HepG2 (cell line): ENCODE measurements around the gene KCTD21. TPM values are rescaled to one million over a fixed set of nuclear protein-coding genes. Genes with fewer than 3 reads are reported as not detected.

Experiments
- MATR3 ChIP-seq: sonication (generic); formaldehyde crosslinking; IDR thresholded peaks from 2 replicates; pipeline ENCODE4 v1.4.0; 2020; ENCODE audit warnings: missing genetic modification reagents
- PHB2 ChIP-seq: fragments of 450-650 bp; IDR thresholded peaks from 2 replicates; pipeline ENCODE4 v1.6.1; 2018; ENCODE audit not compliant: partially characterized antibody
- PTBP1 ChIP-seq: fragments of 200-400 bp; formaldehyde crosslinking; IDR thresholded peaks from 2 replicates; pipeline ENCODE4 v1.6.1; 2018; ENCODE audit warnings: low read length, low read depth; ENCODE audit not compliant: poor library complexity, severe bottlenecking
- TRIM24 ChIP-seq: sonication (generic); formaldehyde crosslinking; IDR thresholded peaks from 2 replicates; pipeline ENCODE4 v1.8.0; 2022; ENCODE audit warnings: mild to moderate bottlenecking, missing genetic modification reagents
- ZNF3 ChIP-seq: IDR thresholded peaks from 2 replicates; pipeline ENCODE4 v1.7.0; 2017; ENCODE audit warnings: inconsistent platforms
- ZNF720 ChIP-seq: sonication (generic); formaldehyde crosslinking; IDR thresholded peaks from 2 replicates; pipeline ENCODE4 v1.4.0; 2020; ENCODE audit warnings: missing genetic modification reagents
- polyA plus RNA-seq, 8 experiments: library from polyadenylated mRNA; depleted of rRNA in 3 of 8; stranded (reverse) in 7 of 8; unstranded in 1 of 8; fragments of >200 nt; fragmentation: Illumina TruSeq in 4 of 8; extraction: Trizol in 4 of 8; gene quantifications; 2 replicates each; pipeline versions ENCODE4 v1.2.1 to v1.2.3, GENCODE V29; 2011 to 2016; ENCODE audit warnings: low read depth in 4 of 8, missing spikeins in 1 of 8, mixed read lengths in 1 of 8; ENCODE audit not compliant: insufficient read depth in 1 of 8
- total RNA-seq, 5 experiments: library from RNA; depleted of rRNA; stranded (reverse); fragments of >200 nt; fragmentation: Illumina TruSeq; extraction: Trizol; gene quantifications; 2 replicates each; pipeline ENCODE4 v1.2.3, GENCODE V29; 2016; ENCODE audit warnings: low read depth in 1 of 5
- TF ChIP-seq, protein P1 (sequence below): sonication (generic); formaldehyde crosslinking; IDR thresholded peaks from 2 replicates; pipeline ENCODE4 v1.4.0; 2020; ENCODE audit warnings: missing genetic modification reagents
- TF ChIP-seq, protein P2 (sequence below): sonication (generic); formaldehyde crosslinking; IDR thresholded peaks from 2 replicates; pipeline ENCODE4 v1.4.0; 2020; ENCODE audit warnings: low read depth, missing genetic modification reagents
- TF ChIP-seq, protein P3 (sequence below), 2 experiments: fragments of 450-650 bp in 1 of 2; sonication (generic) in 1 of 2; formaldehyde crosslinking; IDR thresholded peaks; 2 replicates each; pipeline versions ENCODE4 v1.5.0 to v1.8.0; 2020 to 2022; ENCODE audit warnings: mild to moderate bottlenecking in 1 of 2, missing genetic modification reagents in 1 of 2
- TF ChIP-seq, protein P4 (sequence below): sonication (generic); formaldehyde crosslinking; IDR thresholded peaks from one replicate; pipeline ENCODE4 v1.5.1; 2020; ENCODE audit warnings: mild to moderate bottlenecking, missing genetic modification reagents; ENCODE audit errors: not compliant biosample characterization

Gene KCTD21
- total and polyA plus RNA-seq, 2 of the 13 experiments (the other 11 are each of a cell fraction or from before 2014, with no cell fraction given): 3.1 to 13.5 TPM

DNA sequence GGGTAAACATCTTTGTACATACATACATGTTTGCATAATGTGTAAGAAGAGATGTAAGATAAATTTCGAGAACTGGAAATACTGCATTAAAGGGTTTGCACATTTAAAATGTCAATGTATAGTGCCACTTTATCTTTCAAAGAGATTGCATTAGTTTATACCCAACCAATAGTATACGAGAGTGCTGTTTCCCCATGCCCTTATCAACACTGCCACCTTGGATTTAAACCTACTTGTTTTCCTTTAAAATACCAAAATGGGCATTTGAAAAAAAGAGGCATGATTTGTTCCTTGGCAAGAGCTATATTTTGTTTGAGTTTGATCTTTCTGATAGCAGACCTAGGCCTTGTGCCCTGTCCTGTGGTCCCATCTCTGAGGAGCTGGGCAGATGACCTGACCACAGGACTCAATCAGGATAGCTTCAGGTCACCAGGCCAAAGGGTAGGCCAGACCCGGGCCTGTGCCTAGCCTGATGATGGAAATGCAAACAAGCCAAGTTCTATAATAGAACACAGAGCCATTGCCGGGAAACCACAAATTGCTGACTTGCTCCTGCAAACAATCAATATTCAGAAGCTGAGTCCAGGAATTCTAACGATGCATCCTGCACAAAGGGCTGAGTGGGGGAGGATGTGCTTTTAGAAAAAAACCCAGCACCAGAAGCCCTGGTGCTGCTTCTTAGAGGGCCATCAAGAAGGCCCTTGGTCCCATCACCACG lies 32.1 kb downstream of the KCTD21 start (continued):
- no peak for TF ChIP-seq PHB2
- no peak for TF ChIP-seq ZNF3
- TF ChIP-seq, protein P1, sequence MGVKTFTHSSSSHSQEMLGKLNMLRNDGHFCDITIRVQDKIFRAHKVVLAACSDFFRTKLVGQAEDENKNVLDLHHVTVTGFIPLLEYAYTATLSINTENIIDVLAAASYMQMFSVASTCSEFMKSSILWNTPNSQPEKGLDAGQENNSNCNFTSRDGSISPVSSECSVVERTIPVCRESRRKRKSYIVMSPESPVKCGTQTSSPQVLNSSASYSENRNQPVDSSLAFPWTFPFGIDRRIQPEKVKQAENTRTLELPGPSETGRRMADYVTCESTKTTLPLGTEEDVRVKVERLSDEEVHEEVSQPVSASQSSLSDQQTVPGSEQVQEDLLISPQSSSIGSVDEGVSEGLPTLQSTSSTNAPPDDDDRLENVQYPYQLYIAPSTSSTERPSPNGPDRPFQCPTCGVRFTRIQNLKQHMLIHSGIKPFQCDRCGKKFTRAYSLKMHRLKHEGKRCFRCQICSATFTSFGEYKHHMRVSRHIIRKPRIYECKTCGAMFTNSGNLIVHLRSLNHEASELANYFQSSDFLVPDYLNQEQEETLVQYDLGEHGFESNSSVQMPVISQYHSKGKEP (CRISPR knock-in tag): 0 out of 2 replicates have a peak, but pooled peaks have one; percentile 20
- TF ChIP-seq, protein P2, sequence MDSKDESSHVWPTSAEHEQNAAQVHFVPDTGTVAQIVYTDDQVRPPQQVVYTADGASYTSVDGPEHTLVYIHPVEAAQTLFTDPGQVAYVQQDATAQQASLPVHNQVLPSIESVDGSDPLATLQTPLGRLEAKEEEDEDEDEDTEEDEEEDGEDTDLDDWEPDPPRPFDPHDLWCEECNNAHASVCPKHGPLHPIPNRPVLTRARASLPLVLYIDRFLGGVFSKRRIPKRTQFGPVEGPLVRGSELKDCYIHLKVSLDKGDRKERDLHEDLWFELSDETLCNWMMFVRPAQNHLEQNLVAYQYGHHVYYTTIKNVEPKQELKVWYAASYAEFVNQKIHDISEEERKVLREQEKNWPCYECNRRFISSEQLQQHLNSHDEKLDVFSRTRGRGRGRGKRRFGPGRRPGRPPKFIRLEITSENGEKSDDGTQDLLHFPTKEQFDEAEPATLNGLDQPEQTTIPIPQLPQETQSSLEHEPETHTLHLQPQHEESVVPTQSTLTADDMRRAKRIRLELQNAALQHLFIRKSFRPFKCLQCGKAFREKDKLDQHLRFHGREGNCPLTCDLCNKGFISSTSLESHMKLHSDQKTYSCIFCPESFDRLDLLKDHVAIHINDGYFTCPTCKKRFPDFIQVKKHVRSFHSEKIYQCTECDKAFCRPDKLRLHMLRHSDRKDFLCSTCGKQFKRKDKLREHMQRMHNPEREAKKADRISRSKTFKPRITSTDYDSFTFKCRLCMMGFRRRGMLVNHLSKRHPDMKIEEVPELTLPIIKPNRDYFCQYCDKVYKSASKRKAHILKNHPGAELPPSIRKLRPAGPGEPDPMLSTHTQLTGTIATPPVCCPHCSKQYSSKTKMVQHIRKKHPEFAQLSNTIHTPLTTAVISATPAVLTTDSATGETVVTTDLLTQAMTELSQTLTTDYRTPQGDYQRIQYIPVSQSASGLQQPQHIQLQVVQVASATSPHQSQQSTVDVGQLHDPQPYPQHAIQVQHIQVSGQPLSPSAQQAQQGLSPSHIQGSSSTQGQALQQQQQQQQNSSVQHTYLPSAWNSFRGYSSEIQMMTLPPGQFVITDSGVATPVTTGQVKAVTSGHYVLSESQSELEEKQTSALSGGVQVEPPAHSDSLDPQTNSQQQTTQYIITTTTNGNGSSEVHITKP (CRISPR knock-in tag): 0 out of 2 replicates have a peak, but pooled peaks have one; percentile 42
- no peak for TF ChIP-seq MATR3 (CRISPR knock-in tag)
- no peak for TF ChIP-seq ZNF720 (CRISPR knock-in tag)
- TF ChIP-seq, protein P3, sequence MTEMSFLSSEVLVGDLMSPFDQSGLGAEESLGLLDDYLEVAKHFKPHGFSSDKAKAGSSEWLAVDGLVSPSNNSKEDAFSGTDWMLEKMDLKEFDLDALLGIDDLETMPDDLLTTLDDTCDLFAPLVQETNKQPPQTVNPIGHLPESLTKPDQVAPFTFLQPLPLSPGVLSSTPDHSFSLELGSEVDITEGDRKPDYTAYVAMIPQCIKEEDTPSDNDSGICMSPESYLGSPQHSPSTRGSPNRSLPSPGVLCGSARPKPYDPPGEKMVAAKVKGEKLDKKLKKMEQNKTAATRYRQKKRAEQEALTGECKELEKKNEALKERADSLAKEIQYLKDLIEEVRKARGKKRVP (CRISPR knock-in tag; IDR thresholded peaks at IDR 0.05): peak in 1 of 2 experiments; percentile 77; a peak in 2 of 4 replicates
- no peak for TF ChIP-seq TRIM24 (CRISPR knock-in tag)
- TF ChIP-seq, protein P4, sequence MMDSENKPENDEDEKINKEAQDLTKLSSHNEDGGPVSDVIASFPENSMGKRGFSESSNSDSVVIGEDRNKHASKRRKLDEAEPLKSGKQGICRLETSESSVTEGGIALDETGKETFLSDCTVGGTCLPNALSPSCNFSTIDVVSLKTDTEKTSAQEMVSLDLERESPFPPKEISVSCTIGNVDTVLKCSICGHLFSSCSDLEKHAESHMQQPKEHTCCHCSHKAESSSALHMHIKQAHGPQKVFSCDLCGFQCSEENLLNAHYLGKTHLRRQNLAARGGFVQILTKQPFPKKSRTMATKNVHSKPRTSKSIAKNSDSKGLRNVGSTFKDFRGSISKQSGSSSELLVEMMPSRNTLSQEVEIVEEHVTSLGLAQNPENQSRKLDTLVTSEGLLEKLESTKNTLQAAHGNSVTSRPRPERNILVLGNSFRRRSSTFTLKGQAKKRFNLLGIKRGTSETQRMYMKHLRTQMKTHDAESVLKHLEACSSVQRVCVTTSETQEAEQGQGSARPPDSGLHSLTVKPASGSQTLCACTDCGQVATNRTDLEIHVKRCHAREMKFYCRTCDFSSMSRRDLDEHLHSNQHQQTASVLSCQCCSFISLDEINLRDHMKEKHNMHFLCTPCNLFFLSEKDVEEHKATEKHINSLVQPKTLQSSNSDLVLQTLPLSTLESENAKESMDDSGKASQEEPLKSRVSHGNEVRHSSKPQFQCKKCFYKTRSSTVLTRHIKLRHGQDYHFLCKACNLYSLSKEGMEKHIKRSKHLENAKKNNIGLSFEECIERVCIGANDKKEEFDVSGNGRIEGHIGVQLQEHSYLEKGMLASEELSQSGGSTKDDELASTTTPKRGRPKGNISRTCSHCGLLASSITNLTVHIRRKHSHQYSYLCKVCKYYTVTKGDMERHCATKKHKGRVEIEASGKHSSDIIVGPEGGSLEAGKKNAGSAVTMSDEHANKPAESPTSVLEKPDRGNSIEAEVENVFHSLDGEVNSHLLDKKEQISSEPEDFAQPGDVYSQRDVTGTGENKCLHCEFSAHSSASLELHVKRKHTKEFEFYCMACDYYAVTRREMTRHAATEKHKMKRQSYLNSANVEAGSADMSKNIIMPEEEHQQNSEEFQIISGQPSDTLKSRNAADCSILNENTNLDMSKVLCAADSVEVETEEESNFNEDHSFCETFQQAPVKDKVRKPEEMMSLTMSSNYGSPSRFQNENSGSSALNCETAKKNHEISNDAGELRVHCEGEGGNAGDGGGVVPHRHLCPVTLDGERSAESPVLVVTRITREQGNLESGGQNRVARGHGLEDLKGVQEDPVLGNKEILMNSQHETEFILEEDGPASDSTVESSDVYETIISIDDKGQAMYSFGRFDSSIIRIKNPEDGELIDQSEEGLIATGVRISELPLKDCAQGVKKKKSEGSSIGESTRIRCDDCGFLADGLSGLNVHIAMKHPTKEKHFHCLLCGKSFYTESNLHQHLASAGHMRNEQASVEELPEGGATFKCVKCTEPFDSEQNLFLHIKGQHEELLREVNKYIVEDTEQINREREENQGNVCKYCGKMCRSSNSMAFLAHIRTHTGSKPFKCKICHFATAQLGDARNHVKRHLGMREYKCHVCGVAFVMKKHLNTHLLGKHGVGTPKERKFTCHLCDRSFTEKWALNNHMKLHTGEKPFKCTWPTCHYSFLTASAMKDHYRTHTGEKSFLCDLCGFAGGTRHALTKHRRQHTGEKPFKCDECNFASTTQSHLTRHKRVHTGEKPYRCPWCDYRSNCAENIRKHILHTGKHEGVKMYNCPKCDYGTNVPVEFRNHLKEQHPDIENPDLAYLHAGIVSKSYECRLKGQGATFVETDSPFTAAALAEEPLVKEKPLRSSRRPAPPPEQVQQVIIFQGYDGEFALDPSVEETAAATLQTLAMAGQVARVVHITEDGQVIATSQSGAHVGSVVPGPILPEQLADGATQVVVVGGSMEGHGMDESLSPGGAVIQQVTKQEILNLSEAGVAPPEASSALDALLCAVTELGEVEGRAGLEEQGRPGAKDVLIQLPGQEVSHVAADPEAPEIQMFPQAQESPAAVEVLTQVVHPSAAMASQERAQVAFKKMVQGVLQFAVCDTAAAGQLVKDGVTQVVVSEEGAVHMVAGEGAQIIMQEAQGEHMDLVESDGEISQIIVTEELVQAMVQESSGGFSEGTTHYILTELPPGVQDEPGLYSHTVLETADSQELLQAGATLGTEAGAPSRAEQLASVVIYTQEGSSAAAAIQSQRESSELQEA: no peak
- TF ChIP-seq PTBP1: no peak
